A549 (cell line): ENCODE results near the gene NIPAL3. TPM values are rescaled to one million over a fixed set of nuclear protein-coding genes. Genes with fewer than 3 reads are reported as not detected.

ENCODE experiments used
- ATAC-seq, 2 experiments: fragments of 200-7000 bp in 1 of 2; fragments of >200 bp in 1 of 2; cut with Nextera tagmentation in 1 of 2; cut with Tn5 transposase in 1 of 2; 3 replicates each; pipeline versions ENCODE4 v1.8.0 to v1.9.1; 2018 to 2020; ENCODE audit warnings: mild to moderate bottlenecking in 1 of 2, moderate library complexity in 1 of 2
- CTCF ChIA-PET: fragments of 300-600 bp; sonication (Branson Sonifier 250); formaldehyde crosslinking; extraction: SDS; loops from one replicate; lab custom pipeline; 2021; ENCODE audit warnings: antibody characterized with exemption, inconsistent platforms; lab: Yijun Ruan, JAX
- POLR2A ChIA-PET: fragments of 350-600 bp; formaldehyde crosslinking; extraction: SDS; loops from one replicate; lab custom pipeline; 2021; ENCODE audit warnings: antibody characterized with exemption, inconsistent platforms; lab: Yijun Ruan, JAX
- DNase-seq, 2 experiments: peaks; one replicate each; pipeline versions ENCODE4 v3.0.0 to v3.0.0-alpha.2; 2011 to 2016; ENCODE audit warnings: low read depth in 1 of 2, low spot score in 1 of 2
- FAIRE-seq: peaks from 2 replicates; lab custom pipeline; 2011; peaks lifted over from hg19 to GRCh38; lab: Jason Lieb, UNC
- H3K27ac ChIP-seq, 2 experiments: fragments of >200 bp; sonication (Bioruptor Twin); formaldehyde crosslinking; 3 replicates each; pipeline ENCODE4 v1.5.1; 2016 to 2017
- H3K4me1 ChIP-seq: fragments of >200 bp; sonication (Bioruptor Twin); formaldehyde crosslinking; 3 replicates; pipeline ENCODE4 v1.6.1; 2016
- H3K4me2 ChIP-seq: fragments of >200 bp; sonication (Bioruptor Twin); formaldehyde crosslinking; 3 replicates; pipeline ENCODE4 v1.6.1; 2016
- H3K4me3 ChIP-seq: fragments of >200 bp; sonication (Bioruptor Twin); formaldehyde crosslinking; 3 replicates; pipeline ENCODE4 v1.5.1; 2016
- H3K9me3 ChIP-seq: fragments of >200 bp; sonication (Bioruptor Twin); formaldehyde crosslinking; 3 replicates; pipeline ENCODE4 v1.6.1; 2016
- CBX2 ChIP-seq: fragments of 200-600 bp; sonication (generic); IDR thresholded peaks from 2 replicates; pipeline ENCODE4 v1.6.1; 2016; ENCODE audit warnings: low read depth, mild to moderate bottlenecking, borderline replicate concordance
- CEBPB ChIP-seq, 2 experiments: fragments of >200 bp in 1 of 2; sonication (Bioruptor Twin) in 1 of 2; formaldehyde crosslinking in 1 of 2; IDR thresholded peaks; 2 replicates each; pipeline ENCODE4 v1.6.1; 2012 to 2016
- CHD2 ChIP-seq: fragments of 150-350 bp; IDR thresholded peaks from 2 replicates; pipeline ENCODE4 v1.6.1; 2014; ENCODE audit warnings: low read length; ENCODE audit not compliant: partially characterized antibody
- EHF ChIP-seq: fragments of 250-450 bp; sonication (Bioruptor Pico); IDR thresholded peaks from 2 replicates; pipeline ENCODE4 v1.5.0; 2020; ENCODE audit warnings: mild to moderate bottlenecking
- EP300 ChIP-seq, 2 experiments: fragments of >200 bp; sonication (Bioruptor Twin); formaldehyde crosslinking; IDR thresholded peaks; 2 replicates in 1 of 2; 3 replicates in 1 of 2; pipeline ENCODE4 v1.6.1; 2016 to 2017
- ESRRA ChIP-seq: fragments of 150-350 bp; IDR thresholded peaks from 2 replicates; pipeline ENCODE4 v1.6.1; 2014; ENCODE audit warnings: mild to moderate bottlenecking, low read length, borderline replicate concordance
- FOSB ChIP-seq: fragments of 250-450 bp; sonication (Bioruptor Pico); IDR thresholded peaks from 2 replicates; pipeline ENCODE4 v1.5.0; 2020; ENCODE audit warnings: mild to moderate bottlenecking, moderate library complexity
- FOSL2 ChIP-seq, 2 experiments: fragments of 450-650 bp in 1 of 2; fragments of >200 bp in 1 of 2; sonication (Bioruptor Twin) in 1 of 2; formaldehyde crosslinking; IDR thresholded peaks; 2 replicates each; pipeline versions ENCODE4 v1.5.0 to v1.6.1; 2016 to 2020; ENCODE audit warnings: mild to moderate bottlenecking in 1 of 2, moderate library complexity in 1 of 2
- GATA3 ChIP-seq: IDR thresholded peaks from 2 replicates; pipeline ENCODE4 v1.6.1; 2012; ENCODE audit warnings: borderline replicate concordance
- HDAC2 ChIP-seq: fragments of 200-600 bp; sonication (generic); IDR thresholded peaks from 2 replicates; pipeline ENCODE4 v1.6.1; 2016
- HOXB5 ChIP-seq: fragments of 250-450 bp; sonication (Bioruptor Pico); IDR thresholded peaks from 2 replicates; pipeline ENCODE4 v1.5.0; 2020; ENCODE audit warnings: mild to moderate bottlenecking, moderate library complexity
- MAFK ChIP-seq: fragments of 450-650 bp; IDR thresholded peaks from 2 replicates; pipeline ENCODE4 v1.6.1; 2014; ENCODE audit not compliant: partially characterized antibody
- MYC ChIP-seq: IDR thresholded peaks from 2 replicates; pipeline ENCODE4 v1.6.1; 2012; ENCODE audit warnings: mild to moderate bottlenecking, inconsistent platforms, low read length, improper control_type of control experiment, borderline replicate concordance
- NFE2L2 ChIP-seq: fragments of 150-350 bp; conservative IDR thresholded peaks from 2 replicates; pipeline ENCODE4 v1.6.1; 2014; ENCODE audit warnings: low read length
- NPAS2 ChIP-seq: fragments of 250-450 bp; sonication (Bioruptor Pico); IDR thresholded peaks from 2 replicates; pipeline ENCODE4 v1.8.0; 2022; ENCODE audit warnings: mild to moderate bottlenecking, moderate library complexity, borderline replicate concordance
- NR3C1 ChIP-seq: fragments of >200 bp; sonication (Bioruptor Twin); formaldehyde crosslinking; IDR thresholded peaks from 3 replicates; pipeline ENCODE4 v1.6.1; 2017
- POLR2AphosphoS2 ChIP-seq: conservative IDR thresholded peaks from 2 replicates; pipeline ENCODE4 v1.6.1; 2012; ENCODE audit warnings: low read length, improper control_type of control experiment, inconsistent platforms
- RAD21 ChIP-seq, 2 experiments: fragments of >200 bp in 1 of 2; sonication (Bioruptor Twin) in 1 of 2; formaldehyde crosslinking in 1 of 2; IDR thresholded peaks in 1 of 2; conservative IDR thresholded peaks in 1 of 2; 2 replicates in 1 of 2; 3 replicates in 1 of 2; pipeline ENCODE4 v1.6.1; 2012 to 2018; ENCODE audit warnings: inconsistent platforms in 1 of 2
- RCOR1 ChIP-seq: fragments of 150-350 bp; IDR thresholded peaks from 2 replicates; pipeline ENCODE4 v1.6.1; 2014; ENCODE audit warnings: antibody characterized with exemption, low read length, low read depth
- RFX5 ChIP-seq: fragments of 450-650 bp; IDR thresholded peaks from 2 replicates; pipeline ENCODE4 v1.7.1; 2014; ENCODE audit warnings: antibody characterized with exemption, mild to moderate bottlenecking, moderate library complexity
- SREBF2 ChIP-seq: fragments of 450-650 bp; IDR thresholded peaks from 2 replicates; pipeline ENCODE4 v1.6.1; 2014; ENCODE audit warnings: mild to moderate bottlenecking, moderate library complexity
- ZC3H11A ChIP-seq: fragments of 450-650 bp; IDR thresholded peaks from 2 replicates; pipeline ENCODE4 v1.6.1; 2014; ENCODE audit warnings: antibody characterized with exemption, mild to moderate bottlenecking
- ZFP36 ChIP-seq: fragments of 450-650 bp; IDR thresholded peaks from 2 replicates; pipeline ENCODE4 v1.6.1; 2014; ENCODE audit warnings: borderline replicate concordance; ENCODE audit not compliant: partially characterized antibody
- ZSCAN20 ChIP-seq: fragments of 250-450 bp; sonication (Bioruptor Pico); IDR thresholded peaks from 2 replicates; pipeline ENCODE4 v1.8.0; 2022; ENCODE audit warnings: mild to moderate bottlenecking, moderate library complexity
- WGBS: methylation state at CpG from one replicate; pipeline ENCODE4 v1.1.6; 2017; ENCODE audit errors: missing lambda C conversion rate; 5-methylcytosine and 5-hydroxymethylcytosine counted together
- polyA plus RNA-seq, 4 experiments: library from polyadenylated mRNA; depleted of rRNA in 3 of 4; stranded (reverse); fragments of >200 nt; fragmentation: RNase III in 1 of 4; extraction: RNeasy Plus Mini Kit Qiagen cat#74134 plus additional on column Dnase treatment in 1 of 4; gene quantifications; 2 replicates in 3 of 4; 3 replicates in 1 of 4; pipeline ENCODE4 v1.2.3, GENCODE V29; 2011 to 2017
- TF ChIP-seq, protein P1 (sequence below): IDR thresholded peaks from 2 replicates; pipeline ENCODE4 v1.6.1; 2012
- TF ChIP-seq, protein P2 (sequence below): fragments of >200 bp; sonication (Bioruptor Twin); formaldehyde crosslinking; IDR thresholded peaks from 2 replicates; pipeline ENCODE4 v1.6.1; 2016
- TF ChIP-seq, protein P3 (sequence below): IDR thresholded peaks from 2 replicates; pipeline ENCODE4 v1.6.1; 2012; ENCODE audit warnings: low read depth, borderline replicate concordance
- TF ChIP-seq, protein P4 (sequence below): fragments of >200 bp; sonication (Bioruptor Twin); formaldehyde crosslinking; IDR thresholded peaks from 3 replicates; pipeline ENCODE4 v1.5.1; 2016

Gene NIPAL3
- polyA plus RNA-seq, 2 of the 4 experiments (the other 2 are of a cell fraction): 5.1 to 10.4 TPM

DNA sequence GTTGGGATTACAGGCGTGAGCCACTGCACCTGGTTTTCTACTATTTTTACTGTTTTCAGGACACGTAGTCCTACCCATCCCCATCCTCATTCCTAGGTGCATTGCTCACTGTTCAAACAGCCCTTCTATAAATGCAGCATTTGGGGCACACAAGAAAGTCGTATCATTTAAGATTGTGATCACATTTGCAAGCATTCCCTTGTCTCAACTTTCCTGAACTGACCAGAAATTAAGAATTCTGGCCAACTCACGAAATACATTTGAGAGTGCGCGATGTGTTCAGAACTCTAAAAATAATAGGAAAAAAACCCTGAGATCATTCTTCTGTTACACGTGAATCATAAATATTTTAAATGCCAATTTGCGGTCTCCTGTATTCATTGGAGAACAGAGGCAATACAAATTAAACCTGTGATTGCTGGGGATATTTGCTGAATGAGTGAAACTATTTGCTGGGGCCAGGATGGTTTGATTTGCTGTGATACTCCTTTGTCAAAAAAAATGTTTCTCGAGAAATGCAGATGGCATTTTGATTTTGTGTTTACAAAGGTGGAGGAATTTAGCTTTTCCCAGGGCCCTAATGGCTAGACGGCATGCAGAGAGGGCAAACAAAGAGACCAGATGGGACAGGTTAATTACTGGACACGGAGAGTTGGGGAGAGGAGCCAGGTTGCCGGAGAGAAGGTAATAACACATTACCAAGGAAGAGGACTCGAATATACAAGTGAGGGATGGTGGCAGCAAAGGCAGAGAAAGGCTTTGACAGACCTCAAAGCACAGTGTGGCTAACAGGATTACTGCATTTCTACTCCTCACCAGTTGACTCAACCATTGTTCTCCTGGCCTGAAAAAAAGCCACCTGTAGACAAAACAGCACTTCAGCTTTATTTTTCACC, 40.5 kb upstream of the NIPAL3 start:
- no peak overlapping the region for H3K4me3 ChIP-seq
- TF ChIP-seq, protein P1, sequence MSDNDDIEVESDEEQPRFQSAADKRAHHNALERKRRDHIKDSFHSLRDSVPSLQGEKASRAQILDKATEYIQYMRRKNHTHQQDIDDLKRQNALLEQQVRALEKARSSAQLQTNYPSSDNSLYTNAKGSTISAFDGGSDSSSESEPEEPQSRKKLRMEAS: peak; percentile 33; the same call in 1 of the 2 replicates
- TF ChIP-seq GATA3: peak; percentile 66
- peak; percentile 41 for TF ChIP-seq MAFK
- 0 out of 4 replicates have a peak, but pooled peaks of 1 of the 2 experiments have one; percentile 8 for TF ChIP-seq CEBPB (IDR thresholded peaks at IDR 0.05)
- TF ChIP-seq ZSCAN20 (CRISPR knock-in tag): no peak
- TF ChIP-seq FOSL2 (IDR thresholded peaks at IDR 0.05): no peak
- peak; percentile 38 for TF ChIP-seq FOSL2 (CRISPR knock-in tag; IDR thresholded peaks at IDR 0.05)
- TF ChIP-seq, protein P2, sequence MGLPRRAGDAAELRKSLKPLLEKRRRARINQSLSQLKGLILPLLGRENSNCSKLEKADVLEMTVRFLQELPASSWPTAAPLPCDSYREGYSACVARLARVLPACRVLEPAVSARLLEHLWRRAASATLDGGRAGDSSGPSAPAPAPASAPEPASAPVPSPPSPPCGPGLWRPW: no peak
- TF ChIP-seq, protein P3, sequence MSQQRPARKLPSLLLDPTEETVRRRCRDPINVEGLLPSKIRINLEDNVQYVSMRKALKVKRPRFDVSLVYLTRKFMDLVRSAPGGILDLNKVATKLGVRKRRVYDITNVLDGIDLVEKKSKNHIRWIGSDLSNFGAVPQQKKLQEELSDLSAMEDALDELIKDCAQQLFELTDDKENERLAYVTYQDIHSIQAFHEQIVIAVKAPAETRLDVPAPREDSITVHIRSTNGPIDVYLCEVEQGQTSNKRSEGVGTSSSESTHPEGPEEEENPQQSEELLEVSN: no peak
- no peak for TF ChIP-seq CHD2
- TF ChIP-seq EP300 (IDR thresholded peaks at IDR 0.05): peak in 1 of 2 experiments; percentile 30; a peak in 1 of 5 replicates
- no peak for TF ChIP-seq NFE2L2
- 0 out of 5 replicates have a peak, but pooled peaks of 1 of the 2 experiments have one; percentile 4 for TF ChIP-seq RAD21 (conservative IDR thresholded peaks at IDR 0.05 in 1 of 2, IDR thresholded peaks at IDR 0.05 in 1 of 2)
- TF ChIP-seq, all 56 proteins: peak for 7
- peak in 1 of 2 experiments; percentile 82 for DNase-seq
- Histone ChIP-seq H3K9me3 (no peaks in the 10 kb centered on the region), H3K4me2 (peak overlapping the region; percentile 77), H3K27ac (peak overlapping the region; percentile 81 to 83), H3K4me1 (peaks cover 24% of the 10 kb centered on the region)
- WGBS: 3% methylated on average over 13 of the region's 13 CpGs
- POLR2A ChIA-PET: interaction anchor here (0.6 kb wide), 1 partner anchor 1444 kb away, joined by 3 read pairs; the partner anchor contains the start of gene MTFR1L
- ATAC-seq: peak; percentile 79 to 87; a peak in 5 of 6 replicates
- peak; percentile 82 for FAIRE-seq
- CTCF ChIA-PET: interaction anchor here (0.8 to 3.6 kb wide), 4 partner anchors 16 to 174 kb away, joined by 3 to 23 read pairs (median 16); no protein-coding TSS in a partner anchor

DNA sequence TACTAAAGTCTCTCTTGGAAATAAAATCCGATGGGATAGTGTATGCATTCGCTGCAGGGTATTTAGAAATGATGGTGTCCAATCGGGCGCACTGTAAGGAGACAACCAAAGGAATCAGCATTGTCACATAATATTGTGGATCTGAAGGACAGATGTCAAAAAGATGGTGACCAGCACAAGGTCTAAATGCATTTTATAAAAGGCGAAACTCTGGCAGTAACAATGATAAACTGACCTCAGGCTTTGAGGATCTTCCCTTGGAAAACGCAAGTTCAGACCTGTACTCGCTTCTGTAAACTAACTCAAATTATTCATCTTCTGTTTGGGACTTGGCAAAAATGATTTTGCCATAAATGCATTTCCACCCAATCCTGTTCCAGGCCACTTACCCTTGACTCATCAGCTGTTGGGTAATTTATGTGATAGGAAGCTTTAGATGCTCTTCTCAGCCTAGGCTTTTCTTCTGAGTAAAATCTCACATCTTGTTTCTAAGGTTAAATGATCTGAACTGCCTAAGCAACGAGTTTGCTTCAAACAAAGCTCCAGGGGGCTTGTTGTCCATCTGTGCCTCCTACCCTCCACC, 35.8 kb upstream of the NIPAL3 start:
- H3K4me1 ChIP-seq: peaks cover 17% of the 10 kb centered on the region
- no peak for TF ChIP-seq EHF (CRISPR knock-in tag)
- TF ChIP-seq RFX5: 0 out of 2 replicates have a peak, but pooled peaks have one; percentile 38
- TF ChIP-seq CBX2: no peak
- TF ChIP-seq, protein P2: no peak
- FAIRE-seq: no peak
- 72% methylated on average over 8 of the region's 8 CpGs for WGBS
- DNase-seq: no peak
- H3K27ac ChIP-seq: peak overlapping the region in 1 of 2 experiments; percentile 59; a peak in 2 of 6 replicates
- no peak overlapping the region for H3K4me2 ChIP-seq
- POLR2A ChIA-PET: no interaction called here
- CTCF ChIA-PET: interaction anchor here (1.3 to 23.6 kb wide), 2 partner anchors 11 to 184 kb away, joined by 6 to 748 read pairs; no protein-coding TSS in a partner anchor
- no peaks in the 10 kb centered on the region for H3K9me3 ChIP-seq
- H3K4me3 ChIP-seq: no peak overlapping the region
- no peak for ATAC-seq

DNA sequence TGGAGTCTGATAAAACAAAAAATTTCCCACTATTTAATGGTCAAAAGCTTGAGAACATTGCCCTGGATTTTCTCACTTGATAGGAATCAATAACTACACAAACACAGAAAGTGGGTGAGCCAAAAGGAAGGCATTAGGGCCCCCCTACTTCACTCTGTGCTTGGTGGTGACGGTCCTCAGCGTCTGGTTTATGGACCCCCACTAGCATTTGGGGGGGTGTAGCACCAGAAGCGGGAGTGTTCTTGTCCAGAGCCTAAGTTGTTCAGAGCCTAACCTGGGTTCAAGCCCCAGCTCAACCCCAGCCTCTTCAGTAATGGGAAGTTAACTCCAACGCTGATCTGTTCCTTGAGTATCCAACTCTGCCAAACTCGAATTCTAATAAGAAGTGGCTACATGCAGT, 35.1 kb upstream of the NIPAL3 start:
- ChIA-PET POLR2A (no interaction called here), CTCF (interaction anchor here (0.8 to 23.6 kb wide), 3 partner anchors 11 to 185 kb away, joined by 3 to 748 read pairs (median 4); no protein-coding TSS in a partner anchor)
- peaks cover 11% of the 10 kb centered on the region for H3K4me1 ChIP-seq
- H3K4me3 ChIP-seq: no peak overlapping the region
- ATAC-seq (no peak), DNase-seq (no peak), FAIRE-seq (no peak)
- H3K27ac ChIP-seq: peak overlapping the region in 1 of 2 experiments; percentile 59; a peak in 3 of 6 replicates
- 91% methylated on average over 4 of the region's 5 CpGs for WGBS
- H3K9me3 ChIP-seq: no peaks in the 10 kb centered on the region
- H3K4me2 ChIP-seq: no peak overlapping the region
- TF ChIP-seq HOXB5 (CRISPR knock-in tag) (no peak), NPAS2 (CRISPR knock-in tag) (no peak), ESRRA (no peak), NR3C1 (no peak), MYC (no peak), EHF (CRISPR knock-in tag) (no peak), HDAC2 (no peak), SREBF2 (no peak), FOSB (CRISPR knock-in tag) (no peak), CBX2 (no peak), ZC3H11A (no peak), NFE2L2 (no peak), POLR2AphosphoS2 (no peak), RCOR1 (no peak), CEBPB (IDR thresholded peaks at IDR 0.05) (no peak), ZFP36 (no peak)
- TF ChIP-seq, protein P4, sequence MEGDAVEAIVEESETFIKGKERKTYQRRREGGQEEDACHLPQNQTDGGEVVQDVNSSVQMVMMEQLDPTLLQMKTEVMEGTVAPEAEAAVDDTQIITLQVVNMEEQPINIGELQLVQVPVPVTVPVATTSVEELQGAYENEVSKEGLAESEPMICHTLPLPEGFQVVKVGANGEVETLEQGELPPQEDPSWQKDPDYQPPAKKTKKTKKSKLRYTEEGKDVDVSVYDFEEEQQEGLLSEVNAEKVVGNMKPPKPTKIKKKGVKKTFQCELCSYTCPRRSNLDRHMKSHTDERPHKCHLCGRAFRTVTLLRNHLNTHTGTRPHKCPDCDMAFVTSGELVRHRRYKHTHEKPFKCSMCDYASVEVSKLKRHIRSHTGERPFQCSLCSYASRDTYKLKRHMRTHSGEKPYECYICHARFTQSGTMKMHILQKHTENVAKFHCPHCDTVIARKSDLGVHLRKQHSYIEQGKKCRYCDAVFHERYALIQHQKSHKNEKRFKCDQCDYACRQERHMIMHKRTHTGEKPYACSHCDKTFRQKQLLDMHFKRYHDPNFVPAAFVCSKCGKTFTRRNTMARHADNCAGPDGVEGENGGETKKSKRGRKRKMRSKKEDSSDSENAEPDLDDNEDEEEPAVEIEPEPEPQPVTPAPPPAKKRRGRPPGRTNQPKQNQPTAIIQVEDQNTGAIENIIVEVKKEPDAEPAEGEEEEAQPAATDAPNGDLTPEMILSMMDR: no peak
